Measurements from ENCODE around the gene LCA5.

The LCA5 gene

GRCh38 chr6:79574630-79575225, 37.5 kb upstream of the LCA5 start:
- Histone ChIP-seq H4K20me1 (ENCODE audit: insufficient read depth, low read length) (no peaks in the 10 kb centered on the region), H2AFZ (ENCODE audit: low read length) (no peak overlapping the region), H3K9ac (ENCODE audit: low read length) (no peak overlapping the region), H3K27me3 (replicated peaks; ENCODE audit: insufficient read depth, low read length) (no peaks in the 10 kb centered on the region), H3F3A (ENCODE audit: insufficient read depth, low read length) (no peaks in the 10 kb centered on the region), H3K4me3 (ENCODE audit: low read length) (no peak overlapping the region), H3K4me2 (ENCODE audit: low read depth, low read length) (no peak overlapping the region), H3K9me2 (replicated peaks; ENCODE audit: insufficient read depth, low read length) (no peaks in the 10 kb centered on the region), H3K36me3 (replicated peaks; ENCODE audit: insufficient read depth, low read length) (no peaks in the 10 kb centered on the region), H3K9me3 (replicated peaks; ENCODE audit: insufficient read depth, low read length) (no peaks in the 10 kb centered on the region), H3K27ac (ENCODE audit: low read length) (no peak overlapping the region), H3K79me2 (ENCODE audit: low read length) (no peaks in the 10 kb centered on the region), H3K4me1 (ENCODE audit: low read length) (peaks cover 4% of the 10 kb centered on the region; the same call in 1 of the 2 replicates)
- TF ChIP-seq EZH2phosphoT487 (IDR thresholded peaks at IDR 0.05; ENCODE audit: low read length) = no peak
- no peak for TF ChIP-seq EZH2 (optimal IDR thresholded peaks at IDR 0.05; ENCODE audit: low read depth, low read length)
- TF ChIP-seq, protein P1, sequence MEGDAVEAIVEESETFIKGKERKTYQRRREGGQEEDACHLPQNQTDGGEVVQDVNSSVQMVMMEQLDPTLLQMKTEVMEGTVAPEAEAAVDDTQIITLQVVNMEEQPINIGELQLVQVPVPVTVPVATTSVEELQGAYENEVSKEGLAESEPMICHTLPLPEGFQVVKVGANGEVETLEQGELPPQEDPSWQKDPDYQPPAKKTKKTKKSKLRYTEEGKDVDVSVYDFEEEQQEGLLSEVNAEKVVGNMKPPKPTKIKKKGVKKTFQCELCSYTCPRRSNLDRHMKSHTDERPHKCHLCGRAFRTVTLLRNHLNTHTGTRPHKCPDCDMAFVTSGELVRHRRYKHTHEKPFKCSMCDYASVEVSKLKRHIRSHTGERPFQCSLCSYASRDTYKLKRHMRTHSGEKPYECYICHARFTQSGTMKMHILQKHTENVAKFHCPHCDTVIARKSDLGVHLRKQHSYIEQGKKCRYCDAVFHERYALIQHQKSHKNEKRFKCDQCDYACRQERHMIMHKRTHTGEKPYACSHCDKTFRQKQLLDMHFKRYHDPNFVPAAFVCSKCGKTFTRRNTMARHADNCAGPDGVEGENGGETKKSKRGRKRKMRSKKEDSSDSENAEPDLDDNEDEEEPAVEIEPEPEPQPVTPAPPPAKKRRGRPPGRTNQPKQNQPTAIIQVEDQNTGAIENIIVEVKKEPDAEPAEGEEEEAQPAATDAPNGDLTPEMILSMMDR (IDR thresholded peaks at IDR 0.05; ENCODE audit: low read length) = no peak
- no peak for DNase-seq

DNA sequence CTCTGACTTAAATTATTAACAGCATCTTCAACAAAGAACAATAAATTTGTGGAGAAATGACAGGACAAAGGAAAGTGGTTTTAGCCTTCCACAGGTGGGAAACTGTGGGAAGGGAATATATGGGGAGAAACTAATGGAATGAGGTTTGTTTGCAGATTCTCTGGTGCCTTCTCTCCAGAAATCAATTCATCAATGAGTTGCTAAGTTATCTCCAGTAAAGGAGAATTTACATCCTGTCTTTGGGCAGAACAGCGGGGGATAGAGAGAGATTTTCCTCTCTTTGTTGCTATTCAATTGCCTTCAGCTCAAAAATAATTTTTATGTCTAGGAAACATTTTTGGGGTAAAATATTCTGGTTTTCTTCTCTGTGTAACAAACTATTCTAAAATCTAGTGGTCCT, 36.9 kb upstream of the LCA5 start:
- DNase-seq = no peak
- no peaks in the 10 kb centered on the region for H4K20me1 ChIP-seq (ENCODE audit: insufficient read depth, low read length)
- H3K27ac ChIP-seq (ENCODE audit: low read length) = no peak overlapping the region
- no peaks in the 10 kb centered on the region for H3K36me3 ChIP-seq (replicated peaks; ENCODE audit: insufficient read depth, low read length)
- H3K79me2 ChIP-seq (ENCODE audit: low read length) = no peaks in the 10 kb centered on the region
- H3K9me3 ChIP-seq (replicated peaks; ENCODE audit: insufficient read depth, low read length) = no peaks in the 10 kb centered on the region
- H3K27me3 ChIP-seq (replicated peaks; ENCODE audit: insufficient read depth, low read length) = no peaks in the 10 kb centered on the region
- H3F3A ChIP-seq (ENCODE audit: insufficient read depth, low read length) = no peaks in the 10 kb centered on the region
- TF ChIP-seq EZH2 (optimal IDR thresholded peaks at IDR 0.05; ENCODE audit: low read depth, low read length) (no peak), EZH2phosphoT487 (IDR thresholded peaks at IDR 0.05; ENCODE audit: low read length) (no peak)
- TF ChIP-seq, protein P1 (IDR thresholded peaks at IDR 0.05; ENCODE audit: low read length) = no peak
- H3K9me2 ChIP-seq (replicated peaks; ENCODE audit: insufficient read depth, low read length) = no peaks in the 10 kb centered on the region
- no peak overlapping the region for H3K4me2 ChIP-seq (ENCODE audit: low read depth, low read length)
- peaks cover 4% of the 10 kb centered on the region; the same call in 1 of the 2 replicates for H3K4me1 ChIP-seq (ENCODE audit: low read length)
- no peak overlapping the region for H2AFZ ChIP-seq (ENCODE audit: low read length)
- no peak overlapping the region for H3K4me3 ChIP-seq (ENCODE audit: low read length)
- no peak overlapping the region for H3K9ac ChIP-seq (ENCODE audit: low read length)

DNA sequence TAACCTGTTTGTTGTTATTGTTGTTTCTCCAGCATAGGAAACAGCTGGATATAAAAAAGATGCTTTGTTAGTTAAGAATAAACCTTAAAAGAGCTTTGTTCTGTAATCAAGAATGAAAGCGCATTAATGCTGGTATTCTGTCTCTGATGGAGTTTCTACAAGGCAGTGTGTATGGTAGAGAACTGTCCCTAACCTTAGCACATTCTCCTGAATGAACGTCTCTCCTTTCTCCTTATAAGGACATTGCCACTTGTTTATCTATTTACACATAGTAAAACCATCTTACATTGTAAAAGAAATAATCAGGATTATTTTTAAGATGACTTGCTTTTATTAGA, 33.8 kb upstream of the LCA5 start:
- H3K27ac ChIP-seq (ENCODE audit: low read length) = no peak overlapping the region
- peak overlapping the region; percentile 3; the same call in 1 of the 2 replicates for H3K4me3 ChIP-seq (ENCODE audit: low read length)
- no peak overlapping the region for H2AFZ ChIP-seq (ENCODE audit: low read length)
- no peaks in the 10 kb centered on the region for H3K9me2 ChIP-seq (replicated peaks; ENCODE audit: insufficient read depth, low read length)
- TF ChIP-seq EZH2phosphoT487 (IDR thresholded peaks at IDR 0.05; ENCODE audit: low read length) (no peak), EZH2 (optimal IDR thresholded peaks at IDR 0.05; ENCODE audit: low read depth, low read length) (no peak)
- TF ChIP-seq, protein P1 (IDR thresholded peaks at IDR 0.05; ENCODE audit: low read length) = no peak; the same call in 1 of the 2 replicates
- H3K79me2 ChIP-seq (ENCODE audit: low read length) = no peaks in the 10 kb centered on the region
- H3F3A ChIP-seq (ENCODE audit: insufficient read depth, low read length) = no peaks in the 10 kb centered on the region
- no peaks in the 10 kb centered on the region for H3K9me3 ChIP-seq (replicated peaks; ENCODE audit: insufficient read depth, low read length)
- no peak for DNase-seq
- H3K4me2 ChIP-seq (ENCODE audit: low read depth, low read length) = 0 out of 2 replicates have a peak overlapping the region, but pooled peaks have one; percentile 7
- peaks cover 10% of the 10 kb centered on the region for H3K4me1 ChIP-seq (ENCODE audit: low read length)
- H3K9ac ChIP-seq (ENCODE audit: low read length) = no peak overlapping the region
- no peaks in the 10 kb centered on the region for H3K27me3 ChIP-seq (replicated peaks; ENCODE audit: insufficient read depth, low read length)
- H4K20me1 ChIP-seq (ENCODE audit: insufficient read depth, low read length) = no peaks in the 10 kb centered on the region
- H3K36me3 ChIP-seq (replicated peaks; ENCODE audit: insufficient read depth, low read length) = no peaks in the 10 kb centered on the region

Data from MM.1S (cell line).